ENCODE results near the gene AUP1. TPM values are rescaled to one million over a fixed set of nuclear protein-coding genes. Genes with fewer than 3 reads are reported as not detected.

AUP1 gene
- total and polyA plus RNA-seq, 2 of the 4 experiments (the other 2 are of a cell fraction), result 47.5 to 100.0 TPM

GRCh38 chr2:74524005-74524404 is 5.5 kb downstream of the AUP1 start:
- Histone ChIP-seq H3K4me3 (ENCODE audit: insufficient read depth, low read depth, low read length) (no peak overlapping the region), H3K9me3 (ENCODE audit: control insufficient read depth, insufficient read depth, low read length) (no peaks in the 10 kb centered on the region), H4K8ac (ENCODE audit: low read depth in 2 of 2, low read length in 2 of 2) (no peak overlapping the region), H3K79me1 (ENCODE audit: low read depth in 1 of 2, low read length in 2 of 2) (peaks cover 16 to 30% of the 10 kb centered on the region in 2 experiments; a peak in 2 of 4 replicates), H2AK9ac (replicated peaks; ENCODE audit: low read depth, low read length, poor library complexity) (no peak overlapping the region), H3K9me1 (ENCODE audit: insufficient read depth, low read length) (peaks cover 9% of the 10 kb centered on the region), H3K27ac (ENCODE audit: insufficient read depth, low read length) (no peak overlapping the region), H3K4me1 (ENCODE audit: control insufficient read depth, insufficient read depth, low read length) (peaks cover 5% of the 10 kb centered on the region), H4K5ac (ENCODE audit: low read depth, low read length) (no peak overlapping the region), H4K91ac (ENCODE audit: insufficient read depth, low read depth, low read length) (no peak overlapping the region), H2BK120ac (ENCODE audit: low read depth, low read length) (no peak overlapping the region), H2BK20ac (ENCODE audit: low read depth, low read length) (no peak overlapping the region), H3K4ac (ENCODE audit: low read depth, low read length) (no peak overlapping the region), H3K23ac (ENCODE audit: low read depth, low read length) (no peak overlapping the region), H3K9ac (ENCODE audit: low read depth, low read length) (no peak overlapping the region), H3K4me2 (ENCODE audit: low read depth, low read length) (no peak overlapping the region), H4K20me1 (ENCODE audit: insufficient read depth, low read length) (peaks cover 10% of the 10 kb centered on the region), H3K36me3 (ENCODE audit: control insufficient read depth, insufficient read depth, low read length) (peaks cover 27% of the 10 kb centered on the region), H3K14ac (replicated peaks; ENCODE audit: low read depth, low read length) (no peak overlapping the region), H3K56ac (ENCODE audit: extremely low read depth, insufficient read depth, low read length) (no peak overlapping the region), H2BK15ac (ENCODE audit: low read depth, low read length) (no peak overlapping the region), H2AK5ac (ENCODE audit: low read depth, low read length) (no peak overlapping the region), H2AFZ (replicated peaks; ENCODE audit: low read length, poor library complexity) (no peak overlapping the region), H3K18ac (ENCODE audit: low read depth, low read length) (no peak overlapping the region), H3K27me3 (ENCODE audit: control insufficient read depth, insufficient read depth, low read length) (peaks cover 34% of the 10 kb centered on the region), H2BK5ac (ENCODE audit: low read depth, low read length, poor library complexity, severe bottlenecking) (no peak overlapping the region)
- ATAC-seq (ENCODE audit: low read depth) (no peak), DNase-seq (no peak)
- TF ChIP-seq BHLHE40 (IDR thresholded peaks at IDR 0.05; ENCODE audit: low read depth, low read length), result no peak
- no peak for TF ChIP-seq MAZ (IDR thresholded peaks at IDR 0.05; ENCODE audit: borderline replicate concordance, low read depth, low read length)
- TF ChIP-seq ELK1 (IDR thresholded peaks at IDR 0.05; ENCODE audit: borderline replicate concordance, low read depth, low read length), result no peak
- no peak for TF ChIP-seq SMC3 (IDR thresholded peaks at IDR 0.05; ENCODE audit: low read depth, low read length)
- no peak for TF ChIP-seq RAD21 (IDR thresholded peaks at IDR 0.05; ENCODE audit: low read length)
- TF ChIP-seq CHD1 (IDR thresholded peaks at IDR 0.05; ENCODE audit: low read depth, low read length), result no peak
- TF ChIP-seq, protein P1, sequence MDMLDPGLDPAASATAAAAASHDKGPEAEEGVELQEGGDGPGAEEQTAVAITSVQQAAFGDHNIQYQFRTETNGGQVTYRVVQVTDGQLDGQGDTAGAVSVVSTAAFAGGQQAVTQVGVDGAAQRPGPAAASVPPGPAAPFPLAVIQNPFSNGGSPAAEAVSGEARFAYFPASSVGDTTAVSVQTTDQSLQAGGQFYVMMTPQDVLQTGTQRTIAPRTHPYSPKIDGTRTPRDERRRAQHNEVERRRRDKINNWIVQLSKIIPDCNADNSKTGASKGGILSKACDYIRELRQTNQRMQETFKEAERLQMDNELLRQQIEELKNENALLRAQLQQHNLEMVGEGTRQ (IDR thresholded peaks at IDR 0.05; ENCODE audit: low read depth, low read length), result no peak
- TF ChIP-seq MAFK (IDR thresholded peaks at IDR 0.05; ENCODE audit: low read depth, low read length), result no peak
- TF ChIP-seq MXI1 (IDR thresholded peaks at IDR 0.05; ENCODE audit: borderline replicate concordance, low read depth, low read length), result no peak
- TF ChIP-seq CTCF (conservative IDR thresholded peaks at IDR 0.05; ENCODE audit: low read depth, low read length), result no peak
- no peak for TF ChIP-seq CEBPB (IDR thresholded peaks at IDR 0.05; ENCODE audit: low read depth, low read length)
- TF ChIP-seq RFX5 (IDR thresholded peaks at IDR 0.05; ENCODE audit: low read depth, low read length), result no peak
- ChIA-PET CTCF (no interaction called here), POLR2A (ENCODE audit: unreplicated experiment) (no interaction called here)
- dilution Hi-C loops (cut with HindIII; ENCODE audit: low sequenced_read_pairs, unreplicated experiment) (no loop called here), intact Hi-C loops (cut with micrococcal nuclease) (no loop called here), in situ Hi-C loops (cut with MboI; ENCODE audit: low sequenced_read_pairs) (no loop called here)
- WGBS, 2 experiments (ENCODE audit: extremely low coverage in 2 of 2, insufficient read length in 1 of 2), result 87% methylated on average over 5 of the region's 9 CpGs; no CpG with 5 or more reads in 1 of the 2 experiments
- BruUV-seq (replicated peaks), result no TSS peak

Measured in IMR-90 (cell line).